ENCODE measurements around the gene TXNRD3.

DNA sequence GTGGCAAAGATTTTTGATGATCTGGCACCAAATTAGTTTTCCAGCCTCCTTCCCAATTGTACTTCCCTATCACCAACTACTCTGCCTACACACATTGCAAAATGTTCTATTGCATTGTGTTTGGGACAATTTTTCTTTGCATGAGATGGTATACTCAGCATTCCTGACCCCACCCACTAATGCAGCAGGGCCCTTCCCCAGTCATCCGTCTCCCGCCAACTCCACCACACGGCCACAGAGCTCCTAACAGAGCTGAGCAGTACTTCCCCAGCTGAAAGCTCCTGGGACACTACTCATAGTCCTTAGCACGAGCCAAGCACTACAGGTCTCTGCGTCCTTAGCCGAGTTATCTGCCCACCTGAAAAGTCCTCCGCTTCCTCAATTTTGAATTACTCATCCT lies 34.2 kb downstream of the TXNRD3 start:
- TF ChIP-seq, protein P1, sequence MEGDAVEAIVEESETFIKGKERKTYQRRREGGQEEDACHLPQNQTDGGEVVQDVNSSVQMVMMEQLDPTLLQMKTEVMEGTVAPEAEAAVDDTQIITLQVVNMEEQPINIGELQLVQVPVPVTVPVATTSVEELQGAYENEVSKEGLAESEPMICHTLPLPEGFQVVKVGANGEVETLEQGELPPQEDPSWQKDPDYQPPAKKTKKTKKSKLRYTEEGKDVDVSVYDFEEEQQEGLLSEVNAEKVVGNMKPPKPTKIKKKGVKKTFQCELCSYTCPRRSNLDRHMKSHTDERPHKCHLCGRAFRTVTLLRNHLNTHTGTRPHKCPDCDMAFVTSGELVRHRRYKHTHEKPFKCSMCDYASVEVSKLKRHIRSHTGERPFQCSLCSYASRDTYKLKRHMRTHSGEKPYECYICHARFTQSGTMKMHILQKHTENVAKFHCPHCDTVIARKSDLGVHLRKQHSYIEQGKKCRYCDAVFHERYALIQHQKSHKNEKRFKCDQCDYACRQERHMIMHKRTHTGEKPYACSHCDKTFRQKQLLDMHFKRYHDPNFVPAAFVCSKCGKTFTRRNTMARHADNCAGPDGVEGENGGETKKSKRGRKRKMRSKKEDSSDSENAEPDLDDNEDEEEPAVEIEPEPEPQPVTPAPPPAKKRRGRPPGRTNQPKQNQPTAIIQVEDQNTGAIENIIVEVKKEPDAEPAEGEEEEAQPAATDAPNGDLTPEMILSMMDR (IDR thresholded peaks at IDR 0.05; ENCODE audit: low read length) = no peak
- no peak for TF ChIP-seq EZH2 (optimal IDR thresholded peaks at IDR 0.05; ENCODE audit: low read depth, low read length)
- TF ChIP-seq EZH2phosphoT487 (IDR thresholded peaks at IDR 0.05; ENCODE audit: low read length) = no peak
